Sigmoid colon (tissue), 7 donors: Measurements from ENCODE around the gene BACH1. TPM values are rescaled to one million over a fixed set of nuclear protein-coding genes. Genes with fewer than 3 reads are reported as not detected.
A peak's percentile ranks its signal among the peaks of the same experiment; 100 is the strongest.

Experiments
- DNase-seq: peaks from one replicate; pipeline ENCODE4 v3.0.0-alpha.2; 2019
- H3K27ac ChIP-seq, 4 donors: fragments of 200-600 bp; sonication (generic); one replicate each; pipeline ENCODE4 v1.5.1; 2016 to 2019; ENCODE audit warnings: mild to moderate bottlenecking in 1 of 4
- H3K27me3 ChIP-seq, 3 donors: fragments of 200-600 bp; sonication (generic); one replicate each; pipeline ENCODE4 v1.5.1; 2019; ENCODE audit warnings: mild to moderate bottlenecking in 1 of 3
- H3K36me3 ChIP-seq, 4 donors: fragments of 200-600 bp; sonication (generic); one replicate each; pipeline ENCODE4 v1.5.1; 2016 to 2019
- H3K4me1 ChIP-seq, 4 donors: fragments of 200-600 bp; sonication (generic); one replicate each; pipeline ENCODE4 v1.5.1; 2017 to 2019
- H3K4me3 ChIP-seq, 4 donors: fragments of 200-600 bp; sonication (generic); one replicate each; pipeline ENCODE4 v1.5.1; 2017 to 2019; ENCODE audit warnings: mild to moderate bottlenecking in 2 of 4, moderate library complexity in 1 of 4
- H3K9me3 ChIP-seq, 4 donors: fragments of 200-600 bp in 3 of 4; sonication (generic) in 3 of 4; one replicate each; pipeline versions ENCODE4 v1.5.1 to v1.6.1; 2013 to 2019
- CTCF ChIP-seq, 4 experiments: fragments of 450-650 bp in 3 of 4; fragments of 200-600 bp in 1 of 4; IDR thresholded peaks; one replicate each; pipeline ENCODE4 v1.5.1; 2016 to 2019; ENCODE audit warnings: antibody characterized with exemption in 4 of 4, mild to moderate bottlenecking in 3 of 4, moderate library complexity in 2 of 4
- EP300 ChIP-seq, 4 donors: sonication (generic); formaldehyde crosslinking; IDR thresholded peaks; one replicate each; pipeline ENCODE4 v1.6.1; 2017; ENCODE audit warnings: antibody characterized with exemption in 4 of 4
- POLR2A ChIP-seq, 2 donors: fragments of 450-650 bp; IDR thresholded peaks; one replicate each; pipeline ENCODE4 v1.6.1; 2016; ENCODE audit warnings: antibody characterized with exemption in 2 of 2, mild to moderate bottlenecking in 2 of 2, moderate library complexity in 2 of 2
- POLR2AphosphoS5 ChIP-seq, 4 donors: sonication (generic); formaldehyde crosslinking; IDR thresholded peaks; one replicate each; pipeline ENCODE4 v1.6.1; 2017; ENCODE audit warnings: antibody characterized with exemption in 4 of 4
- WGBS, 2 donors: extraction: QIAGEN DNeasy Blood & Tissue Kit; methylation state at CpG; one replicate each; pipeline ENCODE4 v1.1.7; 2013; 5-methylcytosine and 5-hydroxymethylcytosine counted together
- intact Hi-C: fragments of 100-400 bp; cut with DNase I; formaldehyde crosslinking; loops from one replicate; pipeline ENCODE4 v1.15.1; 2023
- polyA plus RNA-seq, 3 donors: library from polyadenylated mRNA; stranded (reverse); fragments of 200-250 nt; gene quantifications; one replicate each; pipeline ENCODE4 v1.2.3, GENCODE V29; 2013
- total RNA-seq, 4 donors: library from RNA; depleted of rRNA; stranded (reverse); fragments of >200 nt; gene quantifications; one replicate each; pipeline ENCODE4 v1.1.0, GENCODE V29; 2016
- donor health status: healthy with polysubstance abuse.
- donor health status: Bipolar disorder and iron deficiency.
- donor health status: healthy.

Gene BACH1
- total and polyA plus RNA-seq, 7 donors: 8.4 to 89.6 (median 47.1) TPM

GRCh38 chr21:29304597-29304996, 5.9 kb downstream of the BACH1 start:
- no peak for TF ChIP-seq EP300 (IDR thresholded peaks at IDR 0.05)
- WGBS, 2 donors: 63 to 74% methylated on average over 2 of the region's 2 CpGs
- Histone ChIP-seq H3K27ac (peak overlapping the region; percentile 44 to 97 (median 76)), H3K4me3 (no peak overlapping the region), H3K9me3 (no peaks in the 10 kb centered on the region), H3K4me1 (peaks cover 0 to 99% (median 82%) of the 10 kb centered on the region in 4 donors), H3K36me3 (no peaks in the 10 kb centered on the region), H3K27me3 (no peaks in the 10 kb centered on the region)
- no peak for DNase-seq
- intact Hi-C loops: loop anchor here (5.0 kb wide), 2 partner anchors 122 to 232 kb away; partner anchors contain the start of gene CCT8

- Histone ChIP-seq H3K36me3 (no peaks in the 10 kb centered on the region), H3K4me3 (no peak overlapping the region), H3K27ac (peak overlapping the region; percentile 44 to 97 (median 76)), H3K9me3 (no peaks in the 10 kb centered on the region), H3K27me3 (no peaks in the 10 kb centered on the region), H3K4me1 (peaks cover 0 to 97% (median 83%) of the 10 kb centered on the region in 4 donors)
- 55 to 62% methylated on average over 3 of the region's 3 CpGs for WGBS, 2 donors
- no peak for DNase-seq
- intact Hi-C loops: no loop called here
- TF ChIP-seq POLR2A (IDR thresholded peaks at IDR 0.05) (no peak), CTCF (IDR thresholded peaks at IDR 0.05) (no peak), EP300 (IDR thresholded peaks at IDR 0.05) (no peak), POLR2AphosphoS5 (IDR thresholded peaks at IDR 0.05) (no peak)
Measured at GRCh38 chr21:29305068-29305467, 6.3 kb downstream of the BACH1 start.

GRCh38 chr21:29305561-29305960, 6.8 kb downstream of the BACH1 start:
- H3K4me1 ChIP-seq: peaks cover 0 to 94% (median 80%) of the 10 kb centered on the region in 4 donors
- H3K36me3 ChIP-seq: no peaks in the 10 kb centered on the region
- H3K27ac ChIP-seq: peak overlapping the region; percentile 44 to 97 (median 76)
- WGBS, 2 donors: 2 to 89% methylated on average over 1 of the region's 1 CpG
- no peaks in the 10 kb centered on the region for H3K9me3 ChIP-seq
- H3K4me3 ChIP-seq: no peak overlapping the region
- intact Hi-C loops: no loop called here
- DNase-seq: no peak
- H3K27me3 ChIP-seq: no peaks in the 10 kb centered on the region
- TF ChIP-seq EP300 (IDR thresholded peaks at IDR 0.05) (no peak), CTCF (IDR thresholded peaks at IDR 0.05) (no peak), POLR2AphosphoS5 (IDR thresholded peaks at IDR 0.05) (no peak), POLR2A (IDR thresholded peaks at IDR 0.05) (no peak)

GRCh38 chr21:29306920-29307319, 8.2 kb downstream of the BACH1 start:
- intact Hi-C loops: no loop called here
- H3K36me3 ChIP-seq: no peaks in the 10 kb centered on the region
- no peaks in the 10 kb centered on the region for H3K9me3 ChIP-seq
- WGBS, 2 donors: 73 to 77% methylated on average over 3 of the region's 3 CpGs
- H3K27ac ChIP-seq: peak overlapping the region in 2 of 4 donors; percentile 94 to 97
- H3K4me3 ChIP-seq: no peak overlapping the region
- DNase-seq: no peak
- TF ChIP-seq EP300 (IDR thresholded peaks at IDR 0.05) (no peak), POLR2AphosphoS5 (IDR thresholded peaks at IDR 0.05) (no peak), CTCF (IDR thresholded peaks at IDR 0.05) (no peak), POLR2A (IDR thresholded peaks at IDR 0.05) (no peak)
- H3K27me3 ChIP-seq: no peaks in the 10 kb centered on the region
- H3K4me1 ChIP-seq: peaks cover 0 to 90% (median 70%) of the 10 kb centered on the region in 4 donors

- no peaks in the 10 kb centered on the region for H3K27me3 ChIP-seq
- WGBS, 2 donors: 59 to 61% methylated on average over 3 of the region's 3 CpGs
- peak overlapping the region in 2 of 4 donors; percentile 94 to 97 for H3K27ac ChIP-seq
- DNase-seq: no peak
- TF ChIP-seq CTCF (IDR thresholded peaks at IDR 0.05): no peak
- TF ChIP-seq EP300 (IDR thresholded peaks at IDR 0.05): no peak
- no peak for TF ChIP-seq POLR2A (IDR thresholded peaks at IDR 0.05)
- no peak for TF ChIP-seq POLR2AphosphoS5 (IDR thresholded peaks at IDR 0.05)
- H3K4me1 ChIP-seq: peaks cover 0 to 89% (median 67%) of the 10 kb centered on the region in 4 donors
- no peaks in the 10 kb centered on the region for H3K9me3 ChIP-seq
- intact Hi-C loops: no loop called here
- no peaks in the 10 kb centered on the region for H3K36me3 ChIP-seq
- H3K4me3 ChIP-seq: no peak overlapping the region
Measured at GRCh38 chr21:29307718-29308455, 9.2 kb downstream of the BACH1 start.
